NCI-H774 (cell line): ENCODE results near the gene TMEM59L.
A peak's percentile ranks its signal among the peaks of the same experiment; 100 is the strongest.
"Not testable (repeated sequence)": the region's sequence is repeated elsewhere in the genome, so short reads cannot be mapped to it uniquely, and the experiment has no call there.

ENCODE experiments used
- DNase-seq: peaks from one replicate; lab custom pipeline; 2025; lab: John Stamatoyannopoulos, UW

TMEM59L gene

DNA sequence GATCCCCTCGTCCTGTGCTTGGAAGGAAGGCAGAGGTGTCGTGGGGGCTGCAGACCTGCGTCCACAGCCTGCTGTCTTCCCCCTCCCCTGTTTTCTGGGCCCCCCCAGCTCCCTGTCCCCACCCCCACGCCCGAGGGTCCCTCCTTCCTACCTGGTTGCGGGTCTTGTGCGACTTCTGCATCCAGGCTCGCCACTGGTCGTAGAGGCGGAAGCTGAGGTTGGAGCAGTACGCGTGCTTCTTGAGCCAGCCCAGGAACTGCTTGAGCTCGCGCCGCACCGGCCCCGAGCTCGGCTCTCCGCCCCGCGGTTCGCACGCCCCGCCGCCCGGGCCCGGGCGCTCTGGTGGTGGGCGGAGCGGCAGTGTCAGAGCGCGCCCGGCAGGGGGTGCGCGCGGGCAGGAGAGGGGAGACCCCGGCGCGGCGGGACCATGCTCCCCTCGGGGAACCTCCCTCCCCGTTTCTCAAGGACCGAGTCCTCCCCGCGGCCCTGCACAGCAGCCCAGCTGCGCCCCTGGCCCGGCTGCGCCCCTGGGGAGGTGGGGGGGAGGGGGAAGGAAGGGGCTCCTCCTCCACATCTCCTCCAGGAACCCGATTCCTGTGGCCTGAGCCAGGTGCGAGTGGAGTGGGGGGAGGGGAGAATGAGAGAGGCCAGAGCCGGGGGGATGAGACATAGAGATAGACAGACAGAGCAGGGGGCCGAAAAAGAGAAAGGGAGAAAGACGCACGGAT lies 18.4 kb upstream of the TMEM59L start:
- peak; percentile 72 for DNase-seq

- no peak for DNase-seq
Measured at GRCh38 chr19:18594824-18595373, 17.8 kb upstream of the TMEM59L start.

DNA sequence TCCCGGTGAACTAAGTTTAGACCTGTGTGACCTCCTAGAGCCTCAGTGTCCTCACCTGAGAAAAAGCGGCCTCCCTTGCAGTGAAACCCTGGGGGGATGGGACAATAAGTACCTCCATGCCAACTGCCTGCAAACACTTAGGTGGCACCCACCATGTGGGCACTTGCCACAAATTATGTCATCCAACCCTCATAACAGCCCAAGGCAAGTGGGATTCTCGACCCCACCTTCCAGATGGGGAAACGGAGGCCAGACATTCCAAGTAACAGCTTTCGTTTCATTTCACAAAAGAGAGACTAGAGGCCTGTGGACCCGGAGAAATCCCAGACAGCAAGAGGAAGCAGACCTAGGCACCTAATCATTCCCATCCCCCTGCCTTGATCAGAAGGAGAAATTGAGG lies 17.2 kb upstream of the TMEM59L start:
- DNase-seq, result no peak

DNA sequence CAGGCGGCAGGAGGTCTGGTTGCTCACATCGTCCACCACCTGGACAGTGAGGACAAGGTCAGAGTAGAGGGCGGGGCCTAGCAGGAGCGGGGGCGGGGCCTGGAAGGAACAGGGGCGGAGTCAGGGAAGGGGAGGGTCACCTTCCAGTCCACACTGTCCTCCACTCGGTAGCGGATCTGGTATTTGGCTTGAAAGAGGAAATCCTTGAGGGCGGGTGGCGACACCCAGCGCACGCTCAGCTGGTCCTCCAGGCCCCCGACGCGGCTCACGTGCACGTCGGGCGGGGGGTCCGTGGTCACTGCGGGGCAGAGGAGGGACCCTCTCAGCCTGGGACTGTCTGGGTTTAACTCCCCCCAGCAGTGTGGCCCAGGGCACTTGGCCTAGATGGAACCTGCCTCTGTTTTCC lies 15.9 kb upstream of the TMEM59L start:
- DNase-seq, result peak; percentile 57

DNA sequence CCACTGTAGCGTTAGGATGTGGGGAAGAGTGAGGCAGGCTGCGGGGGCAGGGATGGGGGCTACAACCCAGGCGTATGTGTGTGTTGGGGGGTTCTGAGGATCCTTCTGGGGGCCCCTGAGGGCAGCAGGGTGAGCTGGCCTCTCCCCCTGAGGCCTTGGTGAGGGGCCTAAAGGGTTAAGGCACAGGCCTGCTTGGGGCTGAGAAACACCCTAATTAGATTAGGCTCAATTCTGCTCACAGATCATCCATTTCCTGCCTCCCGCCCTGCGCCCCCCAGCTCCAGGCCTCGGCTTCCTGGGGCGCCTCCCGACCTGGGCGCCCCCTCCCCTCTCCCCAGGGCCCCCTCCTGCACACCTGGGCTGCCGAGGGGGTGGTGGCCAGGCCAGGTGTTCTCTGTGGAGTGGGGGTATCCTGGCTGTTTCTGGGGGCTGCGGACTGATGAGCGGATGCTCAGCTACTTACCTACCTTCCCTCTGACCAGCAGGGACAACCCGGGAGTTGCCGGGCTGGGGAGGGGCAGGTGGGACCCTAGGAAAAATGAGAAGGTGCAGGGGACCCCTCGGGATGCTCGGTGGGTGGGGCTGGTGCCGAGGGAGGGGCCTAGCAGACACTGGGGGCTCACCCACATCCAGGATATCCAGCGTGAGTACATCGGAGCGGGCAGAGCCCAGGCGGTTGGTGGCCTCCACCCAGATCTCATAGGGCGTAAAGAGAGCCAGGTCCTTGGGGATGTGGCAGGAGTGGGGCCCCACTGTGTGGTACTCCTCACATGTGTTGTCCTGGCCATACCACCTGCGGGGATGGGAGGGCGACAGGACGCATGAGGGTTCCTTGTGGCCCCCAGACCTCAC lies 14.6 kb upstream of the TMEM59L start:
- no peak for DNase-seq

- no peak for DNase-seq
Measured at GRCh38 chr19:18599485-18599884, 13.2 kb upstream of the TMEM59L start.

- not testable (repeated sequence) for DNase-seq
Measured at GRCh38 chr19:18600692-18601397, 11.8 kb upstream of the TMEM59L start.

- no peak for DNase-seq
Measured at GRCh38 chr19:18601875-18602274, 10.8 kb upstream of the TMEM59L start.

GRCh38 chr19:18603255-18603957 lies 9.3 kb upstream of the TMEM59L start:
- no peak for DNase-seq

DNA sequence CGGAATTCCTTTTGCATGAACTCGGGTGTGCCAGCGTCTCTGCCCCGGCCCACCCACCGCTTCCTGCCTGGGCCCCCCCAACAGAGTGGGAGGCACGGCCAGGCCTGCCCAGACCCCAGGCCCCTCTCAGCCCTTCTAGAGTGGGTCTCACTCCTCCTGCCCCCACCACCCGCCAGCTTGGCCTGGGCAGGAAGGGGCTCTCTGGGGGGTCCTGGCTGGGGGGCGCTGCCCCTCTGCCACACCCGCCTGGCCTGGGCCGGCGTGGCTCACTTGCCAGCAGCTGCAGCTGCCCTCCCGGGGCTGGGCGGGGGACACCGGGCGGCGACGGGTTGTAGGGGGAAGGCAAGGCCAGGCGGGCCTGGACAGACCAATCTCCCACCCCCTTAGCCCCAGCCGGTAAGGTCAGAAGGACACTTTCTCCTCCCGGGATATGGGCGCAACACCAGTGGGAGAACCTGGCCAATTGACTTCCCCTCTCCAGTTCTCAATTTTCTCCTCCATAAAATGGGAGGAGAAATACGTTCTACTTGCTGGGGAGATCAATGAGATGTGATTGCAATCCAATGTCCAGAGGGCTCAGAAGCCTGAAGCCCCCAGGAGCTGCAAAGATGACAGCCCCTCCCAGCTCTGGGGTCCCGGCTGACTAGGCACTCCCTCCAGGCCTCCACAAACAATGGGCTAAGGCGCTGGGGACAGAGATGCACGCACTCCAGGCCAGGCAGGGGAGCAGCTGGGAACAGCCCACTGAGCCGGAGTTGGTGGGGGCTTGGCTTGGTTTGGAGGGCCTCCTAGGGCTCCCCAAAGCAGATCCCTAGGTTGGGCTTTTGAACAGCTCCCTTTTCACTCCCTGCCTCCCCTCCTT lies 8.5 kb upstream of the TMEM59L start:
- no peak for DNase-seq

GRCh38 chr19:18604820-18605159 lies 7.9 kb upstream of the TMEM59L start:
- no peak for DNase-seq

DNA sequence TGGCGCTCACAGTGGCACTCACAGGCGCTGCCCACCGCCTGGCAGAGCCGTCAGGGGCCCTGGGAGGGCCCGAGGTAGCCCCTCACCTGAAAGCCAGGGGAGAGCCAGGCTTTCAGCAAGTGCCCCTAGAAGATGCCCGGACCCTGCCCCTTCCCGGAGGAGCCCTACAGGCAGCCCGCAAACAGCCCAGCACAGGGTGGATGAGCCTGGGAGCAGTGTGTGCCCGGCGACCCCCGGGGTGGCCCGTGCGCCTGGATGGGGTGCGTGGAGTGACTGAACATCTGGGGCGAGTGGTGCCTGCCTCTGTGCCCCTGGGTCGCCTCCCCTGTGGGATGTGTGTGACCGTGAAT lies 7.5 kb upstream of the TMEM59L start:
- no peak for DNase-seq

DNA sequence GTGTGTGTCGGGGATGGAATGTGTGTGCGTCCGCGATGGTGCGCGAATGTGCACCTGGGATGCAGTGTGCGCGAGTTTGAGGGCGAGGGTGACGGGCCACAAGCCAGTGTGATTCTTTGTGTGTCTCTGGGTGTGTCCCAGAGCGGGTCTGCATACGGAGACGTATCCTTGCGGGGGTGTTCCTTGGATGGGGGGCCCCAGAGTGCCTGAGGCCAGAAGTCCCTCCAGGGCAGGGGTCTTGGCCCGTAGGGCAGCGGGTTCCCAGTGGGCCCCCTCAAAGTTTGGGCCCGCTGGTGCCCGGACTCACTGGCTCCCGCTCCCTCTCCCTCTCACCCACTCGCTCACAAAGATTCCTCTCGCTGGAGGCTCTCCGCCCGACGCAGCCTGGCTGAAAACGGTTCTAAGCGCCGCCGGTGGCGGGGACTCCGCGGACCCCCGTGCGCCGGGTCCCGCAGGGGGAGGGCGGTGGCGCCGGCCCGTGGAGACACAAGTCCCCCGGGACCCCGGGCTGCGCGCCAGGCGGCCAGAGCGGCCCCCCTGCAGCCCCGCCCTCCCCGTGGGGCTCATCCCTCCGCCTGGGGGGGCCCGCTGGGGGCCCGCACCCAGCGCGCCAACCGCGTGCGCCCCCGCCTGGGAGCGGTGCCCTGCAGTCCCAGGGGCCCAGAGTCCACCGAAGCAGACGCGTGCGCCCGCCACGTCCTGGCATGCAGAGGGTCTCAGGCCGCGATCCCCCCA lies 7.0 kb upstream of the TMEM59L start:
- DNase-seq, result no peak

DNA sequence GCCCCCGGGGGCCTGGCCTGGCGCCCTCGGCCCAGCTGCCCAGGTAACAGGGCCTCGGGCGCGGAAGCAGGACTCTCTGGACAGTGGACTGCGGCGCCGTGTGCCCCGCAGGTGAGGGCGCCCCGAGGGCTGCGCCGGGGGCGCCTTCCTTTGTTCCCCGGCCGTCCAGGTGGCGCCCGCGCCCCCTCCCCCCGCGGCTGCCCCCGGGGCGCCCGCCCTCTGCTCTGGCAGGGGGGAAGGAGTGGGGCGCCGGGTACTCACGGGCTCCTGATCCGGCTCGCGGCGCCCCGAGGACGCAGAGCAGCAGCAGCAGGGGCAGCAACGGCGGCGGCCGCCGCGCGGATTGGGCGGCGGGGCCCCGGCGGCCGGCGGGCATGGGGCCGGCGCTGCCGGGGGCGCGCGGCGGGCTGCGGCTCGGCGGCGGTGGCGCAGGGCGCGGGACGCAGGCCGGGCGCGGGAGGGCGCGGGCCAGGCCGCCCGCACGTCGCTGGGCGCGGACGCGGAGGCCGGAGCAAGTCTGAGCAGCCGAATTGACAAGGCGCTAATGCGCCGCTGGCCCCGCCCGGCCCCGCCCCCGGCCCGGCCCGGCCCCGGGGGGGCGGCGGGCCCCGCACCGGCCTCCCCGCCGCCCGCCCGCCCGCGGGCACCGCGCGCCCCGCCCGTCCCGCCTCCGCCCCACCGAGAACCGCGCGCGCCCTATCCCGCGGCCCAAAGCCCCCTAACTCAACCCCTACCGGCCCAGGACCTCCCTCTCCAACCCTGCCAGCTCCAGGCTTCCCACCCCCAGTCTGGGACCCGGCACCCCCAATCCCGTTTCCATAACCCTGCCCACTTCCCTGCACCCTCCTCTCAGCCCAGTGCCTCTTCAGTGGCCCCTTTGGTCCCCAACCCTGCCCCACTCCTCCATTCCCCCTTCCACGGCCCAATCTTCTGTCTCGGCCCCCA lies 6.1 kb upstream of the TMEM59L start, which contains the start of gene CRLF1:
CRLF1 (minus strand) TSS at position 519 of the 945 bp plus-strand sequence; CDS start at position 376, 143 bp downstream.
- DNase-seq, result no peak

GRCh38 chr19:18607226-18608101 lies 5.2 kb upstream of the TMEM59L start:
- no peak for DNase-seq

- no peak for DNase-seq
Measured at GRCh38 chr19:18608102-18608804, 4.4 kb upstream of the TMEM59L start.
